GM21390 (cell line): ENCODE results near the gene PCNX3.

Experiments
- ATAC-seq: cut with Tn5 transposase; IDR thresholded peaks from one replicate; pipeline ENCODE4 v1.9.1; 2021; ENCODE audit not compliant: unreplicated experiment

Gene PCNX3

DNA sequence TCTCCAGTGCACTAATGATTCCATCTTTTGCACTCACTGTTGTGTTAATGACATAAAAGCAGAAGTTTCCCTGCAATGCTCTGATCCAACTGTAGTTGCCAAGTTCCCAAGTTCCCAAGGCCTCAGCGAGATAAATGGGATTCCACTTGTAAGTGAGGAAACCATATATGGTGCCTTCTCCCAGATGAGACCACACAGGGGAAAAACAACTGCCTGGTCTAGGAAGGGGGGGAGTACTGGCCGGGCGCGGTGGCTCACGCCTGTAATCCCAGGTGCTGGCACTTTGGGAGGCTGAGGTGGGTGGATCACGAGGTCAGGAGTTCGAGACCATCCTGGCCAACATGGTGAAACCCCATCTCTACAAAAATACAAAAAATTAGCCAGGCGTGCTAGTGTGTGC, 70.4 kb downstream of the PCNX3 start:
- ATAC-seq, result no peak
